DMS 273 treated with DMSO at 0.1 percent for 48 hours (cell line): Measurements from ENCODE around the gene BOK.
"Not testable (repeated sequence)": the region's sequence is repeated elsewhere in the genome, so short reads cannot be mapped to it uniquely, and the experiment has no call there.

ENCODE experiments used
- DNase-seq: peaks from one replicate; lab custom pipeline; 2025; lab: John Stamatoyannopoulos, UW

The BOK gene

GRCh38 chr2:241572915-241573651 lies 14.5 kb downstream of the BOK start:
- not testable (repeated sequence) for DNase-seq

- no peak for DNase-seq
These were observed 15.2 kb downstream of the BOK start for GRCh38 chr2:241573741-241574140.

DNA sequence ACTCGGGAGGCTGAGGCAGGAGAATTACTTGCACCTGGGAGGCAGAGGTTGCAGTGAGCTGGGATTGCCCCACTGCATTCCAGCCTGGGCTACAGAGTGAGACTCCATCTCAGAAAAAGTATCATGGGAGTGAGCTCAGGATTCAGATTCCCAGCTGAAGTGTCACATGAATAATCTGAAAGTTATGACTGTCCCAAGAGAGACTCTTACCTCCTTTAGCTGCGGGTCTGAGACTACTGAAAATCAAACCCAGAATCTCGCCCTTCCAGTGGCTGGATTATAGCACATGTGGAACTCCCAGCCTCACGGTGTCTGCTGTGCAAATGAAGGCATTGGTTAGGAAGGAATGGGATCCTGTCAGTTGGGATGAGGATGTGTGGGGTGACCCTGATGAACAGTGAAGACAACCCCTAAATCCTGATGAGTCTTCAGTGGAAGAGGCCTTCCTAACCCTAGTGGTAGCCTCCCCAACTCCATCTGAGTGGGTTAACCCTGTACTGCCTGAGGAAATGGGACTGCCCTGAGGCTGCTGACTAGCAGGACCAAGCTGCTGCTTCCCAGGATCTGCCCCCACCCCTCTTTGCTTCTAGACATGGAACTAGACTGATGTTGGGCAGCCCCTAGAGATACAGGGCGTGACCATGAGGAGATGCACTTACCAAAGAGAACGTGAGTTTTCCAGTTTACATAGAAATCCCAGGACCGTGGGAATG lies 16.5 kb downstream of the BOK start:
- DNase-seq = no peak

- DNase-seq = no peak
These were observed 17.2 kb downstream of the BOK start for GRCh38 chr2:241575624-241576292.

DNA sequence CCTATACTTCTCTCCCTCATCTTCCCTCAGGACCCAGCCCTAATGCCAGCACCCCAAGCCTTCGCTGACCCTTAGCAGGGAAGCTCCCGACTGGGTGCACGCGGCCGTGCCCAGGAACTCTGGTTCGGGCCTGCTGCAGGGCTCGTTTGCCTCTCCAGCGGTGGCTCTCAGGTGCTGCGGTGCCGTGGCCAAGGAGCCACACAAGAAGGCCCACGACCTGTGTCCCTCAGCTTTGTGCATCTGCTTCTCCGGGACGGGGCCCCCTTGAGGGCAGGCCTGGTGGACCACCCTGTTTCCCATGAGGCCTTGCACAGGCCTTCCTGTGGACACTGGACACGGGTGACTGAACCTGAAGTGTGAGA lies 17.7 kb downstream of the BOK start:
- DNase-seq = no peak

DNA sequence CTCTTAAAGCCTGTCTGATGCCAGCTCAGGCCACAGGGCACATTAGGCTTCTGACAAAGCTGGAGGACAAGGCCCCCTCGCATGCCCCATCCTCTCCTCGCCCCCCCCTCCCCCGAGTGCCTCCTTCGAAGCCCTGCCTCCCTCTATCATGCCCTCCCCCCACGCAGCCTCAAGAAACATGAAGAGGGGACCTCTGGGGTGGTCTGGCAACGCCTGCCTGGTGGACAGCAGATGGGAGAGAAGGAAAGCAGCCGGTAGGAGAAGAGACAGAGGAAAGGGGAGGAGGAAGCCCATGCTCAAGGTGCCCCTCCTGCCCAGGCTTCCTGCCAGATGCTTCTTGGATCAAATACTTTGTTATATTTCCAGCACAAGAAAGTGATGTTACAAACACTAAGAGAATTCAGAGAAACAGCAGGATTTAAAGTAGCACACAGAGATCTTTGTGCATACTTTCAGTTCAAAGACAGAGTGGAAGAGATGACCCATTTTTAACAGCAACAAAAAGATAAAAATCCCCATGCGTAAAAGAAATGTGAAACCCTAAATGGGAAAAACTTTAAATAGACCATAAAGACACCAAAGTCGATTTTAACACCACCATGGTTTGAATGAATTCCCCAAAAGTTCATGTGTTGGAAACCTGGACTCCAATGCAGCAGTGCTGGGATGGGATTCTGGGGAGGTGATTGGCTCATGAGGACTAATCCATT lies 19.0 kb downstream of the BOK start:
- no peak for DNase-seq

GRCh38 chr2:241579281-241579680 lies 20.7 kb downstream of the BOK start:
- DNase-seq = no peak

DNA sequence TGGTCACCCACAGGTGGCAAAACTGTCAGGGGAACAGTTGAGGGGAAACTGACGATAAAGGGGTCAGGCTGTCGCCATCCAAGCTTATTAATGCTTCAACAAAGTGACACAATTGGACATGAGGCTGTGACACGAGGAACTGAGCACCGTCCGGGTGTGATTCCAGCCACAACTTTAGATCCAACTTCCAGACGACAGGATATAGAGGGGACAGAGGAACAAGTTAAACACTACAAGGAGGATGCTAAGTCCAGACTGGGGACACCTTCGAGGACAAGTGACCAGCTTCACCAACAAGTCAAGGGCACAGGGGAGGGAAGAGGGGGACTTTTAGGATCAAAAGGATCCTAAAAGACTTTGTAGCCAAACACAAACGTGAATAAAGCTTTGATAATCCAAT lies 23.8 kb downstream of the BOK start:
- DNase-seq = no peak

DNA sequence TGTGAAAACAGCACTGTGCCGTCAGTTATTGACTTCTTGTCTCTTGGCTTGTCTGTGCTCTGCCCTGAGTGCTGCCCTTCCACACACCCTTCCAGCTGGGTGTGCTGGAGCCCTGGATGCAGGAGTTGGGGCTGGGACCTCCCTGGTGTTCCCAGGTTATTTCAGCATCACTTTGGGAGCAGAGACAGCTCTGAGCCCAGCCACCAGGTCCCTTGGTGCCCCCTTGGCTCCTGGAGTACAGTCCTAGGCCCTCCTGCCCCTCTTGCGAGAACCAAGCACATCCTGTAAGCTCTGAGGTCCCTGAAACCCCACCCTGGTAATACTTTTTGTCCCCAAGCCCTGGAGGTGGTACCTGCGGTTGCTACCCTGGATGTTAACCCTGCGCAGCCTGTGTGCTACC lies 24.3 kb downstream of the BOK start:
- DNase-seq = no peak

- DNase-seq = no peak
These were observed 25.9 kb downstream of the BOK start for GRCh38 chr2:241584436-241584835.

- DNase-seq = no peak
These were observed 28.2 kb downstream of the BOK start for GRCh38 chr2:241586564-241587264.

DNA sequence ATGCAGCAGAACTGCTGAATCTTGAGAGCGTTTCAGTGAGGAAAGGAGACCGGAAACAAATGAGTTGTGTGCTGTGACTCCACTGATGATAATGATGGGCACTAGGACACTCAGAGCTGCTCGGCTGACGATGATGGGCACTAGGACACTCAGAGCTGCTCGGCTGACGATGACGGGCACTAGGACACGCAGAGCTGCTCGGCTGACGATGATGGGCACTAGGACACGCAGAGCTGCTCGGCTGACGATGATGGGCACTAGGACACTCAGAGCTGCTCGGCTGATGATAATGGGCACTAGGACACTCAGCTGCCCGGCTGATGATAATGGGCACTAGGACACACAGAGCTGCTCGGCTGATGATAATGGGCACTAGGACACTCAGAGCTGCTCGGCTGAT lies 31.3 kb downstream of the BOK start:
- not testable (repeated sequence) for DNase-seq

GRCh38 chr2:241590496-241591455 lies 32.2 kb downstream of the BOK start:
- DNase-seq = not testable (repeated sequence)

GRCh38 chr2:241592126-241592845 lies 33.7 kb downstream of the BOK start:
- DNase-seq = no peak

DNA sequence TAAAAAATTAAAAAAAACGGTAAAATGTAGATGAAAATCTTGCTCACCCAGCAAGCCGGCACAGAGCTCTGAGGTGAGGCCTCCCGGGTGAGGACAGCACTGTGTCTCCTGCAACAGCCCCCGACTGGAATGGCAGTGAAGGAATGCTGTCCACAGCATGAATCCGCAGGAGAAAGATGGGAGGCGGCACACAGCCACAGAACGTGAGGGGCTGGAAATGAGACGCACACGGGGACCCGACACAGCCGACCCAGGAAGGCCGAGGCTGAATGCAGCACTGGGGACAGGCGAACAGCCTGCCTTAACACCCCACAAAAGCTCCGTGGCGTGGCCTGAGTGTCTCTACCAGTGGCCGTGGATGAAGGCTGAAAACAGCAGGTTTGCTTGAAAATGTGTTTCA lies 34.7 kb downstream of the BOK start:
- no peak for DNase-seq

- no peak for DNase-seq
These were observed 37.1 kb downstream of the BOK start for GRCh38 chr2:241595600-241596140.

- DNase-seq = no peak
These were observed 39.0 kb downstream of the BOK start for GRCh38 chr2:241597561-241597960.

DNA sequence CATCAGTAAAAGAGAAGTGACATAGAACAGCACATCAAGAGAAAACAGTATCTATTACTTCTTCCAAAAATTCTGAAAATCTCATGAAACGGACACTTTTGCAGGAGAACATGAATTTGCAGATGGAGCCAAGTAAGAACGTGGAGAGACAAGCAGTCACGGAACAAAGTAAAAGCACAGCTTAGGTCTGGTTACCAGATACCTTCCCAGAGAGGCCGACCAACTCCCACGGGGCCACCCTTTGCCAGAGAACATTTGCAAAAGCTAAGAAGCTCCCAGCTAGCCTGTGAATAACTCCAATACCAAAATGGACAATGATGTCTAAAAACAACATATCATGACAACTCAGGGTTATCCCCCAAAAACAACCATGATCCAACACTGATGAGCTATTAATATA lies 39.5 kb downstream of the BOK start:
- DNase-seq = no peak

DNA sequence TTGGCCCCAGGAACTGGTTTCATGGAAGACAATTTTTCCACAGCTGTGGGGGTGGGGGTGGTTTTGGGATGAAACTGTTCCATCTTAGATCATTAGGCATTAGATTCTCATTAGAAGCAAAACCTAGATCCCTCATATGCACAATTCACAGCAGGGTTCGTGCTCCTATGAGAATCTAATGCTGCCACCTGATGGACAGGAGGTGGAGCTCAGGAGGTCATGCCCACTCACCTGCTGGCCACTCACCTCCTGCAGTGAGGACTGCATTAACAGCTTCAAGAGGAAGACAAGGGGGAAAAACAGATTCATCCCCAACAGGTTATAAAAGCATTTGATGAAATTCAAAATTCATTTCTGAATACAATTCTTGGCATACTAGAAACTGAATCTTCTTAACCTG lies 39.9 kb downstream of the BOK start:
- DNase-seq = no peak

DNA sequence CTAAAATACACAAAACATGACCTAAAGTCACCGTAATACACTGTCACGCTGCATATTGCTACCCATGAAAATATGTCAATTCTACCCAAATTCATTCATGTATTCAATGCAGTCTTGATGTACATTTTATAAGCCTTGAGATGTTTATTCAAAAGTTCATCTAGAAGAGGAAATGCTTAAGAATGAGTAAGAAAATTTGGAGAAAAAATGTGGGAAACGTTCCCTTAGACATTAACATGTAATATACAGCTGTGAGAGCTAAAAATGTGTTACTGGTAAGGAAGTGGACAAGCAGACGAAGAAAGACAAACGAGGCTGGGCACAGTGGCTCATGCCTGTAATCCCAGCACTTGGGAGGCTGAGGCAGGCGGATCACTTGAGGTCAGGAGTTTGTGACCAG lies 41.1 kb downstream of the BOK start:
- DNase-seq = no peak
